ENCODE results near the gene TMEM132C.

DNA sequence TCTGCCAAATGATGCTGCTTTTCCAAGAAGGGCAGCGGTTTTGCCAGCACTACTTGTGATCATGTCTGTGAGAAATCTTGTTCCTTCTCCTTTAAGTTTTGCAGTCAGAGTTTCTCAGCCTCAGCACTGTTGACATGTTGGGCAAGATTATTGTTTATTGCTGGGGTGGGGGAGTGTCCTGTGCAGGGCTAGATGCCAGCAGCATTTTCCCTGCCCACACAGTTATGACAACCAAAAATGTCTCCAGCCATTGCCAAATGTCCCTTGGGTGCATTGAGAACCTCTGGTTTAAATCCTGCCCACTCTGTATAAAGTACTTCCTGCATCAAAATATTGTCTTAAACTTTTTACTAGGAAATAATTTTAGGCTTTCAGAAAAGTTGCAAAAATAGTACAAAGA lies 20.0 kb downstream of the TMEM132C start:
- TF ChIP-seq CTBP1 (IDR thresholded peaks at IDR 0.05; ENCODE audit: borderline replicate concordance) (no peak), FOXA1 (IDR thresholded peaks at IDR 0.05) (no peak), FOXM1 (IDR thresholded peaks at IDR 0.05; ENCODE audit: borderline replicate concordance) (no peak), SUZ12 (IDR thresholded peaks at IDR 0.05) (no peak), ARNT (IDR thresholded peaks at IDR 0.05) (no peak), FOXK2 (IDR thresholded peaks at IDR 0.05) (no peak), ELF4 (IDR thresholded peaks at IDR 0.05) (no peak), TARDBP (IDR thresholded peaks at IDR 0.05) (no peak), SP1 (IDR thresholded peaks at IDR 0.05) (no peak), HDGF (IDR thresholded peaks at IDR 0.05; ENCODE audit: borderline replicate concordance) (no peak)
- TF ChIP-seq, protein P1, sequence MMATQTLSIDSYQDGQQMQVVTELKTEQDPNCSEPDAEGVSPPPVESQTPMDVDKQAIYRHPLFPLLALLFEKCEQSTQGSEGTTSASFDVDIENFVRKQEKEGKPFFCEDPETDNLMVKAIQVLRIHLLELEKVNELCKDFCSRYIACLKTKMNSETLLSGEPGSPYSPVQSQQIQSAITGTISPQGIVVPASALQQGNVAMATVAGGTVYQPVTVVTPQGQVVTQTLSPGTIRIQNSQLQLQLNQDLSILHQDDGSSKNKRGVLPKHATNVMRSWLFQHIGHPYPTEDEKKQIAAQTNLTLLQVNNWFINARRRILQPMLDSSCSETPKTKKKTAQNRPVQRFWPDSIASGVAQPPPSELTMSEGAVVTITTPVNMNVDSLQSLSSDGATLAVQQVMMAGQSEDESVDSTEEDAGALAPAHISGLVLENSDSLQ (IDR thresholded peaks at IDR 0.05), result no peak
